ENCODE data around the gene RAB4B.
"Not testable (repeated sequence)": the region's sequence is repeated elsewhere in the genome, so short reads cannot be mapped to it uniquely, and the experiment has no call there.

Gene RAB4B

GRCh38 chr19:40777937-40778705, at the start of gene RAB4B:
Gene RAB4B, plus strand, starts transcription at chr19:40778247. Its CDS starts 129 bp downstream, at chr19:40778376.
- peak; percentile 99 to 100 for DNase-seq (ENCODE audit: low read depth in 2 of 2)

GRCh38 chr19:40730065-40730464, 48.0 kb upstream of the RAB4B start:
- not testable (repeated sequence) for DNase-seq (ENCODE audit: low read depth in 2 of 2)

- DNase-seq (ENCODE audit: low read depth in 2 of 2): not testable (repeated sequence)
These were observed 45.7 kb upstream of the RAB4B start for GRCh38 chr19:40732304-40732703.

- no peak for DNase-seq (ENCODE audit: low read depth in 2 of 2)
These were observed 44.9 kb upstream of the RAB4B start for GRCh38 chr19:40733149-40733548.

- no peak for DNase-seq (ENCODE audit: low read depth in 2 of 2)
These were observed 42.9 kb upstream of the RAB4B start for GRCh38 chr19:40735013-40735771.

GRCh38 chr19:40736661-40737060, 41.4 kb upstream of the RAB4B start:
- DNase-seq (ENCODE audit: low read depth in 2 of 2): no peak

GRCh38 chr19:40737102-40737644, 40.9 kb upstream of the RAB4B start:
- DNase-seq (ENCODE audit: low read depth in 2 of 2): no peak

- no peak for DNase-seq (ENCODE audit: low read depth in 2 of 2)
These were observed 38.8 kb upstream of the RAB4B start for GRCh38 chr19:40739030-40739839.

- DNase-seq (ENCODE audit: low read depth in 2 of 2): no peak
These were observed 38.0 kb upstream of the RAB4B start for GRCh38 chr19:40739871-40740703.

GRCh38 chr19:40740747-40741146, 37.3 kb upstream of the RAB4B start:
- no peak for DNase-seq (ENCODE audit: low read depth in 2 of 2)

GRCh38 chr19:40741527-40742390, 36.3 kb upstream of the RAB4B start:
- no peak for DNase-seq (ENCODE audit: low read depth in 2 of 2)

- no peak for DNase-seq (ENCODE audit: low read depth in 2 of 2)
These were observed 35.6 kb upstream of the RAB4B start for GRCh38 chr19:40742477-40742876.

GRCh38 chr19:40742886-40743285, 35.2 kb upstream of the RAB4B start:
- no peak for DNase-seq (ENCODE audit: low read depth in 2 of 2)

- DNase-seq (ENCODE audit: low read depth in 2 of 2): no peak
These were observed 34.1 kb upstream of the RAB4B start for GRCh38 chr19:40743926-40744325.

GRCh38 chr19:40744554-40745401, 33.3 kb upstream of the RAB4B start:
- DNase-seq (ENCODE audit: low read depth in 2 of 2): no peak

GRCh38 chr19:40745402-40745780, 32.7 kb upstream of the RAB4B start:
- no peak for DNase-seq (ENCODE audit: low read depth in 2 of 2)

GRCh38 chr19:40747536-40747935, 30.5 kb upstream of the RAB4B start:
- DNase-seq (ENCODE audit: low read depth in 2 of 2): no peak

- peak; percentile 98 to 99 for DNase-seq (ENCODE audit: low read depth in 2 of 2)
These were observed 27.8 kb upstream of the RAB4B start, which contains the start of gene ACTMAP for GRCh38 chr19:40750058-40750873. Gene ACTMAP, minus strand, starts transcription at chr19:40750477. Its CDS starts 674 bp downstream, at chr19:40749803.
